H1 (cell line): ENCODE measurements around the gene SMARCC1. TPM values are rescaled to one million over a fixed set of nuclear protein-coding genes. Genes with fewer than 3 reads are reported as not detected.

Experiments used
- CTCF ChIA-PET: fragments of 300-600 bp; sonication (Branson Sonifier 250); formaldehyde crosslinking; loops from one replicate; lab custom pipeline; 2021; ENCODE audit not compliant: partially characterized antibody; lab: Charles Lee
- POLR2A ChIA-PET: fragments of 300-600 bp; sonication (Branson Sonifier 250); formaldehyde crosslinking; loops from one replicate; lab custom pipeline; 2021; ENCODE audit warnings: inconsistent platforms; ENCODE audit not compliant: partially characterized antibody; lab: Charles Lee
- DNase-seq, 2 experiments: peaks; one replicate each; pipeline versions ENCODE4 v3.0.0 to v3.0.0-alpha.2; 2010 to 2022; ENCODE audit warnings: low spot score in 2 of 2, low read depth in 1 of 2, mixed read lengths in 1 of 2
- FAIRE-seq: peaks from 2 replicates; lab custom pipeline; 2011; peaks lifted over from hg19 to GRCh38; lab: Jason Lieb, UNC
- H2AFZ ChIP-seq: 2 replicates; pipeline ENCODE4 v1.8.1; 2012; ENCODE audit warnings: low read length, inconsistent platforms
- H2AK5ac ChIP-seq: 2 replicates; pipeline ENCODE4 v1.6.1; 2013; ENCODE audit warnings: low read depth, low read length
- H2BK120ac ChIP-seq: replicated peaks from 2 replicates; pipeline ENCODE3; 2013; ENCODE audit warnings: low read depth, low read length, inconsistent platforms
- H2BK12ac ChIP-seq: 2 replicates; pipeline ENCODE4 v1.6.1; 2013; ENCODE audit warnings: low read depth, low read length
- H2BK15ac ChIP-seq: 2 replicates; pipeline ENCODE4 v1.6.1; 2013; ENCODE audit warnings: low read length
- H2BK20ac ChIP-seq: 2 replicates; pipeline ENCODE4 v1.6.1; 2013; ENCODE audit warnings: low read length
- H2BK5ac ChIP-seq: 2 replicates; pipeline ENCODE4 v1.6.1; 2013; ENCODE audit warnings: low read depth, low read length
- H3K14ac ChIP-seq: 2 replicates; pipeline ENCODE4 v1.6.1; 2013; ENCODE audit warnings: inconsistent platforms; ENCODE audit not compliant: insufficient read length
- H3K18ac ChIP-seq: 2 replicates; pipeline ENCODE4 v1.6.1; 2013; ENCODE audit warnings: low read length; ENCODE audit errors: extremely low read depth
- H3K23ac ChIP-seq: 2 replicates; pipeline ENCODE4 v1.6.1; 2013; ENCODE audit warnings: inconsistent platforms; ENCODE audit not compliant: insufficient read length
- H3K23me2 ChIP-seq: 2 replicates; pipeline ENCODE4 v1.6.1; 2013; ENCODE audit warnings: low read depth, low read length
- H3K27ac ChIP-seq: 2 replicates; pipeline ENCODE4 v1.6.1; 2011; ENCODE audit warnings: low read depth, low read length, inconsistent platforms
- H3K27me3 ChIP-seq, 4 experiments: replicated peaks in 1 of 4; 1 replicate in 1 of 4; 2 replicates in 3 of 4; pipeline versions ENCODE4 v1.6.1 to v1.8.1; 2011 to 2013; ENCODE audit warnings: low read length in 3 of 4, mild to moderate bottlenecking in 3 of 4, inconsistent platforms in 2 of 4, mixed read lengths in 2 of 4, moderate library complexity in 1 of 4; ENCODE audit not compliant: control insufficient read depth in 3 of 4, insufficient read depth in 3 of 4; ENCODE audit errors: extremely low read depth in 1 of 4
- H3K36me3 ChIP-seq, 4 experiments: 2 replicates each; pipeline versions ENCODE4 v1.6.1 to v1.8.1; 2011 to 2013; ENCODE audit warnings: mild to moderate bottlenecking in 4 of 4, low read length in 3 of 4, moderate library complexity in 2 of 4, control low read depth in 1 of 4, inconsistent platforms in 1 of 4; ENCODE audit not compliant: insufficient read depth in 4 of 4, control insufficient read depth in 2 of 4
- H3K4ac ChIP-seq: replicated peaks from 2 replicates; pipeline ENCODE3; 2013; ENCODE audit warnings: low read length, low read depth, mixed read lengths, inconsistent platforms; ENCODE audit not compliant: insufficient read length
- H3K4me1 ChIP-seq, 4 experiments: replicated peaks in 1 of 4; 1 replicate in 1 of 4; 2 replicates in 3 of 4; pipeline versions ENCODE4 v1.6.1 to v1.8.1; 2011 to 2013; ENCODE audit warnings: low read length in 3 of 4, inconsistent platforms in 2 of 4, mixed read lengths in 1 of 4; ENCODE audit not compliant: insufficient read depth in 4 of 4, control insufficient read depth in 3 of 4
- H3K4me2 ChIP-seq, 2 experiments: 2 replicates each; pipeline versions ENCODE4 v1.6.1 to v1.8.1; 2011 to 2013; ENCODE audit warnings: low read depth in 2 of 2, low read length in 2 of 2, control low read depth in 1 of 2, inconsistent platforms in 1 of 2, mild to moderate bottlenecking in 1 of 2; ENCODE audit not compliant: insufficient read depth in 1 of 2
- H3K4me3 ChIP-seq, 4 experiments: fragments of 200-600, 300-600 bp in 1 of 4; sonication (generic), shearing (Covaris generic), sonication (Bioruptor Twin) in 1 of 4; 2 replicates each; pipeline versions ENCODE4 v1.5.1 to v1.8.1; 2011 to 2016; ENCODE audit warnings: low read length in 4 of 4, low read depth in 3 of 4, control low read depth in 2 of 4, inconsistent platforms in 2 of 4, mild to moderate bottlenecking in 2 of 4, mixed read lengths in 1 of 4, moderate library complexity in 1 of 4; ENCODE audit not compliant: insufficient read depth in 2 of 4; ENCODE audit errors: extremely low read depth in 1 of 4
- H3K56ac ChIP-seq: replicated peaks from 2 replicates; pipeline ENCODE3; 2013; ENCODE audit warnings: low read depth, mild to moderate bottlenecking, mixed read lengths, low read length, inconsistent platforms; ENCODE audit not compliant: insufficient read length
- H3K79me1 ChIP-seq: 2 replicates; pipeline ENCODE4 v1.6.1; 2013; ENCODE audit warnings: low read depth, low read length, control low read depth
- H3K79me2 ChIP-seq, 2 experiments: 2 replicates each; pipeline versions ENCODE4 v1.6.1 to v1.8.1; 2012 to 2013; ENCODE audit warnings: low read length in 2 of 2, mild to moderate bottlenecking in 2 of 2, inconsistent platforms in 1 of 2; ENCODE audit not compliant: insufficient read depth in 2 of 2, control insufficient read depth in 1 of 2
- H3K9ac ChIP-seq, 4 experiments: replicated peaks in 1 of 4; 1 replicate in 1 of 4; 2 replicates in 3 of 4; pipeline versions ENCODE4 v1.6.1 to v1.8.1; 2011 to 2013; ENCODE audit warnings: low read depth in 3 of 4, low read length in 3 of 4, control low read depth in 2 of 4, mild to moderate bottlenecking in 2 of 4, moderate library complexity in 2 of 4, inconsistent platforms in 1 of 4; ENCODE audit errors: extremely low read depth in 1 of 4
- H3K9me3 ChIP-seq, 2 experiments: 2 replicates each; pipeline versions ENCODE4 v1.6.1 to v1.8.1; 2012 to 2013; ENCODE audit warnings: mild to moderate bottlenecking in 2 of 2, moderate library complexity in 2 of 2, control low read depth in 1 of 2, inconsistent platforms in 1 of 2, low read depth in 1 of 2, low read length in 1 of 2, mixed read lengths in 1 of 2; ENCODE audit not compliant: insufficient read depth in 2 of 2
- H4K20me1 ChIP-seq, 2 experiments: replicated peaks in 1 of 2; 2 replicates each; pipeline versions ENCODE3 to v1.8.1; 2011 to 2013; ENCODE audit warnings: inconsistent platforms in 2 of 2, low read length in 2 of 2, mild to moderate bottlenecking in 1 of 2; ENCODE audit not compliant: insufficient read depth in 2 of 2, control insufficient read depth in 1 of 2
- H4K5ac ChIP-seq: 2 replicates; pipeline ENCODE4 v1.6.1; 2013; ENCODE audit warnings: low read length, low read depth, mixed read lengths, inconsistent platforms; ENCODE audit not compliant: insufficient read length
- H4K8ac ChIP-seq: 2 replicates; pipeline ENCODE4 v1.8.0; 2013; ENCODE audit warnings: mild to moderate bottlenecking, moderate library complexity, low read length, inconsistent platforms; ENCODE audit not compliant: insufficient read depth; ENCODE audit errors: extremely low read depth
- H4K91ac ChIP-seq: replicated peaks from 2 replicates; pipeline ENCODE3; 2013; ENCODE audit warnings: low read length, mixed read lengths, inconsistent platforms; ENCODE audit not compliant: insufficient read length
- CHD1 ChIP-seq: IDR thresholded peaks from 2 replicates; pipeline ENCODE4 v1.6.1; 2012; ENCODE audit warnings: low read depth, low read length, improper control_type of control experiment
- WGBS, 2 experiments: shearing (Covaris generic) in 1 of 2; methylation state at CpG; one replicate each; pipeline versions ENCODE4 v1.1.6 to v1.1.7; 2013 to 2015; ENCODE audit warnings: low lambda C conversion rate in 2 of 2, mixed read lengths in 2 of 2, inconsistent platforms in 1 of 2, low coverage in 1 of 2, missing lambda C conversion rate in 1 of 2; ENCODE audit not compliant: insufficient replicate concordance in 2 of 2, insufficient coverage in 1 of 2, insufficient read length in 1 of 2; ENCODE audit errors: extremely low coverage in 1 of 2, missing lambda C conversion rate in 1 of 2; 5-methylcytosine and 5-hydroxymethylcytosine counted together
- polyA plus RNA-seq, 7 experiments: library from polyadenylated mRNA; depleted of rRNA in 3 of 7; stranded (reverse) in 5 of 7; unstranded in 2 of 7; fragments of >200 nt in 5 of 7; fragments of 200-250 nt in 2 of 7; gene quantifications; 1 replicate in 5 of 7; 2 replicates in 1 of 7; 4 replicates in 1 of 7; pipeline versions ENCODE4 v1.2.1 to v1.2.3, GENCODE V29; 2011 to 2013; ENCODE audit warnings: missing spikeins in 2 of 7, mixed read lengths in 2 of 7
- total RNA-seq: library from RNA; stranded (reverse); fragmentation: NEBNext Ultra II Directional; extraction: Animal tissue kit (Norgen Biotek cat#: 25700); gene quantifications from 2 replicates; pipeline ENCODE4 v1.2.1, GENCODE V29; 2021

SMARCC1 gene
- total and polyA plus RNA-seq, 2 of the 8 experiments (the other 6 are each of a cell fraction or from before 2014, with no cell fraction given): 64.1 to 335 TPM

GRCh38 chr3:47629770-47630169 lies 151.9 kb downstream of the SMARCC1 start:
- no peak overlapping the region for H3K4ac ChIP-seq
- H4K5ac ChIP-seq: no peak overlapping the region
- no peak overlapping the region for H3K14ac ChIP-seq
- no peak overlapping the region for H4K91ac ChIP-seq
- no peak overlapping the region for H3K4me3 ChIP-seq
- no peak overlapping the region for H2BK20ac ChIP-seq
- WGBS, 2 experiments: 93% methylated on average over 5 of the region's 6 CpGs; no CpG with 5 or more reads in 1 of the 2 experiments
- H2BK5ac ChIP-seq: no peak overlapping the region
- H3K23me2 ChIP-seq: no peaks in the 10 kb centered on the region
- no peaks in the 10 kb centered on the region for H3K4me1 ChIP-seq
- peaks cover 16 to 80% (median 59%) of the 10 kb centered on the region in 4 experiments for H3K36me3 ChIP-seq
- H3K79me2 ChIP-seq: no peaks in the 10 kb centered on the region
- no peaks in the 10 kb centered on the region for H3K79me1 ChIP-seq
- no peak overlapping the region for H3K27ac ChIP-seq
- no peak for FAIRE-seq
- POLR2A ChIA-PET: no interaction called here
- no peak overlapping the region for H3K56ac ChIP-seq
- no peak overlapping the region for H3K9ac ChIP-seq
- H3K23ac ChIP-seq: no peak overlapping the region
- H3K4me2 ChIP-seq: no peak overlapping the region
- DNase-seq: no peak
- no peak overlapping the region for H3K18ac ChIP-seq
- H2AFZ ChIP-seq: no peak overlapping the region
- H2BK120ac ChIP-seq: no peak overlapping the region
- H4K8ac ChIP-seq: no peak overlapping the region
- no peak overlapping the region for H2AK5ac ChIP-seq
- no peak overlapping the region for H2BK12ac ChIP-seq
- H4K20me1 ChIP-seq: peaks cover 0 to 6% of the 10 kb centered on the region in 2 experiments
- no peak overlapping the region for H2BK15ac ChIP-seq
- CTCF ChIA-PET: no interaction called here
- no peaks in the 10 kb centered on the region for H3K27me3 ChIP-seq
- no peaks in the 10 kb centered on the region for H3K9me3 ChIP-seq
- TF ChIP-seq CHD1: no peak
